Measurements from ENCODE around the gene PKNOX1.
"Not testable (repeated sequence)": the region's sequence is repeated elsewhere in the genome, so short reads cannot be mapped to it uniquely, and the experiment has no call there.

The PKNOX1 gene

GRCh38 chr21:43064265-43064917, 90.0 kb downstream of the PKNOX1 start:
- not testable (repeated sequence) for DNase-seq

GRCh38 chr21:43065991-43066390, 91.6 kb downstream of the PKNOX1 start:
- not testable (repeated sequence) for DNase-seq

- DNase-seq, result not testable (repeated sequence)
Measured at GRCh38 chr21:43066690-43067089, 92.3 kb downstream of the PKNOX1 start.

GRCh38 chr21:43068065-43068464, 93.7 kb downstream of the PKNOX1 start:
- DNase-seq, result not testable (repeated sequence)

- not testable (repeated sequence) for DNase-seq
Measured at GRCh38 chr21:43069682-43070081, 95.3 kb downstream of the PKNOX1 start.

DNA sequence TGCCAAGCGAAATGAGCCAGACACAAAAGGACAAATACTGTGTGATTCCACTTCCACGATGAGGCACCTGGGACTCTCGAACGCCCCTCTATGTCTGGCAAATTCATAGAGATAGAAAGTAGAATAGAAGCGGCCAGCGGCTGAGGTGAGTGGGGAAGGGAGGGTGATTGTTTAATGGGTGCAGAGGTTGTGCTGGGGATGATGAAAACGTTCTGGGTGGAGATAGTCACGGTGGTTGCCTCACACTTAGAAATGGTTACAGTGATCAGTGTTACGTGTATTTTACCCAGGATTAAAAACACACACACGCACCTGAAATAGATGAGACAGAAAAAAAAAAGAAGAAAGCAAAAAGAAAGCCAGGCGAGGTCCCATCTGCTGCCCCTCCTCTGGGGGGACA, 98.4 kb downstream of the PKNOX1 start:
- DNase-seq, result not testable (repeated sequence)

GRCh38 chr21:43074401-43075169, 100.2 kb downstream of the PKNOX1 start:
- not testable (repeated sequence) for DNase-seq

DNA sequence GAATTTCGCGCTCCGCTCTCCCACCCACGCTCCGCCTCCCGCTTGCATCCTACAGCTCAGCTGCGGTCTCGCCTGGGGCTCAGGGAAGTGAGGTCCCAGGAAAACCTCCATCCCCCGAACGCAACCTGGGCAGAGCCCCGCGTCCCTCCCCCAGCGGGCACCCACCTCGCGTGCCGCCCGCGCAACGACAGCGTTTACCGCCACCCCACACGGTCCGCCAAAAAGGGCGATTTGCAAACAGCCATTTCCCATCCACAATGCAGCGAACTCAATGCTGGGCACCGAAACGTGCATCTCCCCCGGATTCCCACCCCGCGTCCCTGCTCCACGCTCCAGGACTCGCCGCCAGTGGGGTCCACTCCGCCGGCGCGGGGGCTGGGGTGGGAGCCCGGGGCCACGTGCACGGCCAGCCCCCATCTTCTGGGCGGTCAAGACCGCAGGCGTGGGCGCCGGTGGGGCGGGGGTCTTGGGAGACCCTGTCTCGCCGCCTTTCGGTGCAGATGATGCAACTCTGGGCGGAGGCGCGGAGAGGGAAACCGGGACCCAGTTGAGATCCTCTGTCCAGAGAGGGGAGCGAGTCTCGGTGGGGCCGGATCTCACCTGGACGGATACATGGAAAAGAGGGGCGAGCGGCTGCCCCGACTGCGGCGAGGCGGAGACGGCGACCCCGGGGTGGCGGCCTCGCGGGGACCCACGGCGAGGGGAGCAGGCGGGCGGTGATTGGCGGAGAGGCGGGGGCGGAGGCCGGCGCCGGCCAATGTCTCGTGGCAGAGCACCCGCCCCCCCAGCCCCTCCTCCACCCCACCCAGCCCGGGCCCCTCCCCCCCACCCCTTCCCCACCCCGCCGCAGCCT, 101.0 kb downstream of the PKNOX1 start, which contains the start of gene CBS:
Gene CBS (minus strand): TSS at position 666 of the 853 bp plus-strand sequence. CDS start 3,642 bp downstream, outside the sequence.
- DNase-seq, result not testable (repeated sequence)

GRCh38 chr21:43076023-43076637, 101.8 kb downstream of the PKNOX1 start:
- not testable (repeated sequence) for DNase-seq

DNA sequence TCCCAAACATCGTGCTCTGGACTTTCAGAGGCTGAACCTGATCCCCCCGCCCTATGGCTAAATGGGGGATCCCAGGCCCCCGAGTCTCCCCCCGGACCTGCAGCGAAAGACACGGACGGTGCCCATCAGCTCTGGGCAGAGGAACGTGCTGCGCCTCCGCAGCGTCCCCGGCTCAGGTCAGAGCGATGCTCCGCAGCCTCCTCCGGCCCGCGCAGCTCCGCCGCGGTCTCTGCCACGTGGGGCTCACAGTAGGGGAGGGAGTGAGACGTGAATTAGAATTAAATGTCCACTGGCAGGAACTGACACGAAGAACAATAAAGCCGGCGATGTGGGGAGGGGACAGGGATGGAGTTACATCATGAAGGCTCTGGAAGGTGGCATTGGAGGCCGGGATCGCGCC, 102.3 kb downstream of the PKNOX1 start:
- DNase-seq, result not testable (repeated sequence)

DNA sequence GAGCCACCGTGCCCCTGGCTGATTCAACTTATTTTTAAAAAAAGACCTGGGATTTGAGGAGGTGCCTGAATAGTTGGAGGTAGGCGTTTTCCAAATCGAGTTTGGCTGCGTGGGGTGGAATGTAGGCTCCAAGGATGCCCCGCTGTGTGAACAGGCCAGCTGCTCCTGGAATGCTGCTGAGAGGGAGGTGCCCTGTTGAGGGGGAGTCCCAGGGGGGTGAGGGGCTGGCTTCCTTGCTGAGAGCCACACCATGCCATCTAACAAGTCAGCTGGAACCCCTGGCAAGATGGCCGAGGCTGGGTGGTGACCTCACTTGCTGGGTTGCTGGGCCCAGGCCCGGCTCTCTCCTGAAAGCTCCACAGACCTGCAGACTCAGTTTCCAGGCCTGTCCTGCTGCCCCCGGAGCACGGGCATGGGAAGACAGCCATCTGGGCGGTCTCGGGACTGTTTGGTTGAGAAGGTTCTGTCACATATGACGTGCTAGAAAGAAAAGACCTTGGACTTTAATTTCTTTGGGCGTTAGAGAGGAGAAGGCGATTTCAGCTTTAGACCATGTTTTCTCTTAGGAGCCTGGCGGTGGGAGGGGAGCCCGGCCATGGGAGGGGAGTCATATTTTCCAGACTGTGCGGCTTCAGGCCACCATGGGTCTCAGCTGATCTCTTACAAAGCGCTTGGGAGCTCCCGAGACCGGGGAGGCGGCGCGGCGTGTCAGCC, 108.4 kb downstream of the PKNOX1 start:
- not testable (repeated sequence) for DNase-seq

Measured in activated CD4-positive, CD25-positive, alpha-beta regulatory T cell treated with anti-CD3 and anti-CD28 coated beads, Interleukin-2, amount 50 U/mL, for 72 hours (primary cell).